ENCODE data around the gene CACUL1. TPM values are rescaled to one million over a fixed set of nuclear protein-coding genes. Genes with fewer than 3 reads are reported as not detected.

CACUL1 gene
- total and polyA plus RNA-seq, 10 donors: 4.3 to 56.7 (median 34.9) TPM

GRCh38 chr10:118669835-118670234 lies 84.9 kb downstream of the CACUL1 start:
- no peak overlapping the region for H3K4me3 ChIP-seq
- TF ChIP-seq POLR2A (IDR thresholded peaks at IDR 0.05) (no peak), POLR2AphosphoS5 (IDR thresholded peaks at IDR 0.05) (no peak), CTCF (IDR thresholded peaks at IDR 0.05 in 8 of 11, conservative IDR thresholded peaks at IDR 0.05 in 3 of 11) (no peak)
- peaks cover 0 to 3% (median 0%) of the 10 kb centered on the region in 7 donors for H3K27me3 ChIP-seq (replicated peaks in 1 of 7)
- H3K36me3 ChIP-seq: peaks cover 0 to 21% (median 0%) of the 10 kb centered on the region in 6 donors
- no peaks in the 10 kb centered on the region for H3K9me3 ChIP-seq
- no peak for DNase-seq
- H3K4me1 ChIP-seq: peaks cover 9 to 30% (median 16%) of the 10 kb centered on the region in 6 donors
- WGBS, 5 donors: 76 to 93% (median 83%) methylated on average over 3 of the region's 3 CpGs
- intact Hi-C loops (cut with DNase I; ENCODE audit: low total_unique reads): no loop called here
- H3K27ac ChIP-seq: peak overlapping the region in 3 of 8 donors; percentile 7 to 46 (median 14)

GRCh38 chr10:118669020-118669791 lies 85.6 kb downstream of the CACUL1 start:
- Histone ChIP-seq H3K27ac (peak overlapping the region in 3 of 8 donors; percentile 7 to 46 (median 27)), H3K4me1 (peaks cover 9 to 30% (median 16%) of the 10 kb centered on the region in 6 donors), H3K9me3 (no peaks in the 10 kb centered on the region), H3K36me3 (peaks cover 0 to 15% (median 0%) of the 10 kb centered on the region in 6 donors), H3K4me3 (peak overlapping the region in 2 of 8 donors; percentile 3 to 6), H3K27me3 (replicated peaks in 1 of 7) (peaks cover 0 to 9% (median 0%) of the 10 kb centered on the region in 7 donors)
- intact Hi-C loops (cut with DNase I; ENCODE audit: low total_unique reads): no loop called here
- no peak for DNase-seq
- WGBS, 5 donors: 17 to 22% (median 20%) methylated on average over 19 to 20 of the region's 20 CpGs
- TF ChIP-seq CTCF (IDR thresholded peaks at IDR 0.05 in 8 of 11, conservative IDR thresholded peaks at IDR 0.05 in 3 of 11) (no peak), POLR2AphosphoS5 (IDR thresholded peaks at IDR 0.05) (no peak), POLR2A (IDR thresholded peaks at IDR 0.05) (no peak)

- DNase-seq: no peak
- Histone ChIP-seq H3K4me1 (peaks cover 9 to 30% (median 16%) of the 10 kb centered on the region in 6 donors), H3K4me3 (no peak overlapping the region), H3K9me3 (no peaks in the 10 kb centered on the region), H3K27me3 (replicated peaks in 1 of 7) (peaks cover 0 to 16% (median 0%) of the 10 kb centered on the region in 7 donors), H3K36me3 (peaks cover 0 to 7% (median 0%) of the 10 kb centered on the region in 6 donors), H3K27ac (peak overlapping the region in 1 of 8 donors; percentile 46)
- intact Hi-C loops (cut with DNase I; ENCODE audit: low total_unique reads): no loop called here
- WGBS, 5 donors: 61 to 68% (median 66%) methylated on average over 9 of the region's 9 CpGs
- no peak for TF ChIP-seq CTCF (IDR thresholded peaks at IDR 0.05 in 8 of 11, conservative IDR thresholded peaks at IDR 0.05 in 3 of 11)
- no peak for TF ChIP-seq POLR2A (IDR thresholded peaks at IDR 0.05)
- no peak for TF ChIP-seq POLR2AphosphoS5 (IDR thresholded peaks at IDR 0.05)
Observed at GRCh38 chr10:118668228-118668952, 86.4 kb downstream of the CACUL1 start.

- Histone ChIP-seq H3K36me3 (peaks cover 0 to under 1% (median 0%) of the 10 kb centered on the region in 6 donors), H3K9me3 (peaks cover 0 to under 1% (median 0%) of the 10 kb centered on the region in 8 donors), H3K4me3 (no peak overlapping the region), H3K27me3 (replicated peaks in 1 of 7) (peaks cover 0 to 21% (median 0%) of the 10 kb centered on the region in 7 donors), H3K4me1 (peaks cover 9 to 30% (median 16%) of the 10 kb centered on the region in 6 donors), H3K27ac (no peak overlapping the region)
- TF ChIP-seq CTCF (IDR thresholded peaks at IDR 0.05 in 8 of 11, conservative IDR thresholded peaks at IDR 0.05 in 3 of 11) (no peak), POLR2A (IDR thresholded peaks at IDR 0.05) (no peak), POLR2AphosphoS5 (IDR thresholded peaks at IDR 0.05) (no peak)
- intact Hi-C loops (cut with DNase I; ENCODE audit: low total_unique reads): no loop called here
- no peak for DNase-seq
- WGBS, 5 donors: 68 to 88% (median 74%) methylated on average over 4 of the region's 4 CpGs
Observed at GRCh38 chr10:118667732-118668131, 87.0 kb downstream of the CACUL1 start.
